HG02970 (cell line): Measurements from ENCODE around the gene CD6.

Experiments
- ATAC-seq: cut with Tn5 transposase; IDR thresholded peaks from one replicate; pipeline ENCODE4 v1.9.1; 2021; ENCODE audit warnings: mild to moderate bottlenecking, moderate library complexity, moderate number of reproducible peaks; ENCODE audit not compliant: unreplicated experiment, low FRiP score

Gene CD6

DNA sequence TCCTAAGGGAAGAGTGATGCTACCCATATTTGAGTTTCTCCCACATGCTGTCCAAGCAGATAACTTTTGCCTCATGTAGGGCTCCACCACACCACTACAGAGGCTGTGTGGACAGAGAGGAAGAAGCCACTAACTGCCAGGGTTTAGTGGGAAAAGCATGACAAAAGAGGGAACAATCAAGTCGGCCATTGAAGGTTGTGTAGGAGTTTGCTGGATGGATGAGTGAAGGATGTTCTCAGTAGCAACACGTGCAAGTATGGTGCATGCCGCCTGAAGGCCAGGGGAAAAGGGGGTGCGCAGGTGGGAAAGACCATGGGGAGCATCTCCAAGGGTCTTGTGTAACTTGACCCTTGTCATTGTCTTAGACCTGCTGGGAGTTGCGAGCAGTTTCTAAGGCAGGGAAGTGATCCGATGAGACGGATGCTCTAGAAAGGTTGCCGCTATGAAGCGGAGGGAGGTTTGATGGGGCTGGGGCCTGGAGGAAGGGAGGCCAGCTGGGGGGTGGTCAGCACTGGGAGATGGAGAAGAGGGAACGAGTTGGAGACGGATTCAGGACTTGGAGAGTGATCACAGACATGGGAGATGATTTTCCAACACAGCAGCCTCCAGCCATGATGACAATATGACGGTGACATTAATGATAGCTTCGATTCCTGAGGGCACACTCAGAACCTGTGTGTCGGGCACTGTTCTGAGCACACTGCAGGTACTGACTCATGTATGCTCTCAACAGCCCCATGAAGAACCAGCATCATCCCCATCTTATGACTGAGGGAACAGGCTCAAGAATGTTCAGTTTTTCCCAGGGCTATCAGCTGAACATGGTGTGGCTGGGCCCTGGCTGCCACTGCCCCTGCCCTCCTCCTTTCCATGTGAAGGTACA lies 53.7 kb downstream of the CD6 start:
- no peak for ATAC-seq

DNA sequence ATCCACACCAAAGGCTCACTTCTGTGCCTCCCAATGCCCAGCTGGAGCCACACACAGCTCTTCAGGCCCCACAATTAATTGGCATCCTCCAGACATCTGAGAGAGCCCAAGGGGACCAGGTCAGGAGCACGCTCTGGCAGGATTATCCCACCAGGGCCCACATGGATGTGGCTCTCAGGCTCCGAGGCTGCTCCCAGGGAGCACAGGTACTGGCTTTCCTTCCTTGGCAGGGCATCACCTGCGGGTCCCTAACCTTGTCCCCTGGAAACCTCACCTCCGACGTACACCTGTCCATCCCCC lies 54.3 kb downstream of the CD6 start:
- no peak for ATAC-seq

DNA sequence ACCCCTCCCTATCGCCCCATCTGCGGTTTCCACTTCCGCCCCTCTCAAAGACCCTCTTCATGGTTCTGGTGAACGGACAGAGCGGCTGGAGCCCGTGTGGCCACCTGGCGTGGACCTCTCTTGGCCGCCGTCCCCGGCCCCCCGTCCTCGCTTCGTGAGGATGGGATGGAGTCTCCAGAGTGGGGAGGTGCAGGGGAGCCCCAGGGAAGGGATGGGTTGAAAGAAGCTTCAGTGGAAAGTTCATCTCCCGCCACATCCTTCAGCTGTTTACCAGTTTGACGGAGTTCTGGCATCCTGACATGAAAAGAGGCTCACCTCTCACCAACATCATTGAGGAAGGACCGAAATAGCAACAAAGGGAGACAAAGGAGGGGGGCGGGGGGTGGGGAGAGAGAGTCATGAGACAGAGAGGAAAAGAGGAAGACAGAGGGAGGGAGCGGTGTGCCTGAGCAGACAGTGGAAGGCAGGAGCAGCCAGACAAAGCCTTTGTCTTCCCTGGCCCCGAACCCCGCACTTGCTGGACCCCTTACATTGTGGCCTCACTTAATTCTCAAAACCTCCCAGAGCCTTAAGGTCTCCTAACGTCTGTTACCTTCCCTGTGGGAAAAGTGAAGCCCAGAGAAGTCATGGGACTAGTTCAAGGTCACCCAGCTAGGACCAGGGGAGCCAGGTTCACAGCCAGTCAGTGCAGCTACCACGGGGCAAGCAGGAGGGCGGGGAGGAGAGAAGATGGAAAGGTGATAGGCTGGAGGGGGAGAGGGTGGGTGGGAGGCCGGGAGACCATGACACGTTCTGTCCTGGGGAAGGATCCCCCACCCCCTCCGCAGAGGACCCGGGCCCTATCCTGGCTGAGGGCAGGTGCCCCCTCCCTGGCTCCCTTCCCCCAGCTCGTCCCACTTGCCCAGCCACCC lies 54.9 kb downstream of the CD6 start:
- ATAC-seq: no peak

DNA sequence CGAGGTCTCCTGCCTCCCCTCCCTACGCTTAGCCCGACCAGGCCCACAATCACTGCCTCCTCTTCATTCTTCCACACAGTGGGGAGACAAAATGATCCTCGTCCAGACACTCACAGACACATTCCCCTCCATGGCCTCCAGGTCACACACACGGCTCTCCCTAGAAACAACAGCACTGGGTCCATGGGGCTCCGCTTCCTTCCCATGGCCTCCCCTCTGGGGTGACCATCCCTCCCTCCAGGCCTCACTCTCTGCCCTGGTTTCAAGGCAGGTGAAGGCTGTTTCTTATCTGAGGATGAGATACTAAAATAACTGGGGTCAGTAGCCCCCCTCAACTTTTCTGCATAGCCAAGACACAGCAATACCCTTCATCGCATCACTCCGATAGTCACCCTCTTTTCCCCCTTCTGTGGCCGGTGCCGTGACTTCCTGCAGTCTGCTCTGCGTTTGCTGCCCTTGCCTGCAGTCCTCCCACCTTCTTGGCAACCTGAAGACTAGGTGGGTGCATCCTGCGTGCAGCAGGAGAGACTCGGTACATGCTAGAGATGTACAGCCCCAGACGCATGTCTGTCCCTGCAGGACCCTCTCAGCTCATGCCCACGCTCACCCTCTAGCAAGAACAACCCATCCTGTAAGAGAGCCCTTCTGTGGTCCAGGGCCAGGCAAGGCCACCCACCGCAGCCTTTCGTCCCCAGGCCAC lies 55.8 kb downstream of the CD6 start:
- ATAC-seq: no peak

DNA sequence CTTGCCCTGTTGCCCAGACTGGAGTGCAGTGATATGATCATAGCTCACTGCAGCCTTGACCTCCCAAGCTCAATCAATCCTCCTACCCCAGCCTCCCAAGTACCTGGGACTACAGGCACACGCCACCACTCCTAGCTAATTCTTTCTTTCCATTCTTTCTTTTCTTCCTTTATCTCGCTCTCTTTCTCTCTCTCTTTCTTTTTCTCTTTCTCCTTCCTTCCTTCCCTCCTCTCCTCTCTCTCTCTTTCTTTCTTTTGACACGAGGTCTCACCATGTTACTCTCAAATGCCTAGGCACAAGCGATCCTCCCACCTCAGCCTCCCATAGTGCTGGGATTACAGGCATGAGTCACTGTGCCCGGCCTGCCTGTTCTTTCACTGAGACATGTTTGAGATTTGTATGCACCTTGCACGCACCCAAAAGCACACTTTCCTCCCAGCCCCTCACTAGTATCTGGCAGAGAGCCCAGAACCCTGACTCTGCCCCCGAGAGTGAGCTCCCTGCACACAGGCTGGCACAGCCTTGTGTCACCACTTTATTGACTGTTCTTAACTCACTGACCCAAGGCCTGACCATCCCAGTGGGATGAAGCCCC lies 56.8 kb downstream of the CD6 start:
- ATAC-seq: no peak

DNA sequence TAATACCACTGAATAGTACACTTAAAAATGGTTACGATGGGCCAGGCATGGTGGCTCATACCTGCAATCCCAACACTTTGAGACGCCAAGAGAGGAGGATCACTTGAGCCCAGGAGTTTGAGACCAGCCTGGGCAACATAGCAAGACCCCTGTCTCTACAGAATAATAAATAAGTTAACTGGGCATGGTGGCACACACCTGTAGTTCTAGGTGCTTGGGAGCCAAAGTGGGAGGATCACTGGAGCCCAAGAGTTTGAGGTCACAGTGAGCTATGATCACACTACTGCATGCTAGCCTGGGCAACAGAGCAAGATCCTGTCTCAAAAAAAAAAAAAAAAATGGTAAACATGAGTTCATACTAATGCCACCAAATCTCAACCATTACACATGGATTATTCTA lies 61.3 kb downstream of the CD6 start:
- no peak for ATAC-seq

DNA sequence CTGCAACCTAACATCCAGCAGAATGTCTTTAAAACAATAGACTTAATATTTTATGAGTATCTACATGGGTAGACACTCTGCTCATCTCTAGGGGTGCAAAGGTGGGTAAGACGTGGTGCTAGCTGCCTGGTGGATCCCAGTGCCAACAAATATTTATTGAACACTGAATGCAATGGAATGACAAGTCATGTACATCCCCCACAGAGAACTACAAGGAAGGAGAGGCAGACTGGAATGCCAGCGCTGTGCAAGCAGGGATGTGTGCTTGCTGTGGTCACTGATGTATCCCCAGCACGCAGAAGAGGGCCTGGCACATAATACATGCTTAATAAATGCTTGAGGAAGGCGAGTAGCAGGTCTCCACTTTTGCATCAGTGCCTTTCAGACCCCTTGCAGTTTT lies 61.9 kb downstream of the CD6 start:
- no peak for ATAC-seq

DNA sequence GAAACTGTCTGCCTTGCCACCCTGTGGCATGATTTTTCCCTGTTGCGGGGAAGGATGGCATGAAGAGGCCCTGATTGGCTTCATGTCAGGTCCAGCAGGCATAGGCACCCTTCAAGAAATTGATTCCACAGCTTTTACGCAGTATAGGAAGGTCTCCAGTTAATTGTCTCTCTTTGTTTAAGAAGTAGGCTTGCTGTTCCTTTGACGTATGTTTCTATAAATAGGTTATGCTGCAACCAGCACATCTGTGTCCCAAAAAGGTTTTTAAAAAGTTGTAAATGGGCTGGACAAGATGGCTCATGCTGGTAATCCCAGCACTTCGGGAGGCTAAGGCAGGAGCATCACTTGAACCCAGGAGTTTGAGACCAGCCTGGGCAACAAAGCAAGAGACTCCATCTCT lies 62.6 kb downstream of the CD6 start:
- no peak for ATAC-seq

DNA sequence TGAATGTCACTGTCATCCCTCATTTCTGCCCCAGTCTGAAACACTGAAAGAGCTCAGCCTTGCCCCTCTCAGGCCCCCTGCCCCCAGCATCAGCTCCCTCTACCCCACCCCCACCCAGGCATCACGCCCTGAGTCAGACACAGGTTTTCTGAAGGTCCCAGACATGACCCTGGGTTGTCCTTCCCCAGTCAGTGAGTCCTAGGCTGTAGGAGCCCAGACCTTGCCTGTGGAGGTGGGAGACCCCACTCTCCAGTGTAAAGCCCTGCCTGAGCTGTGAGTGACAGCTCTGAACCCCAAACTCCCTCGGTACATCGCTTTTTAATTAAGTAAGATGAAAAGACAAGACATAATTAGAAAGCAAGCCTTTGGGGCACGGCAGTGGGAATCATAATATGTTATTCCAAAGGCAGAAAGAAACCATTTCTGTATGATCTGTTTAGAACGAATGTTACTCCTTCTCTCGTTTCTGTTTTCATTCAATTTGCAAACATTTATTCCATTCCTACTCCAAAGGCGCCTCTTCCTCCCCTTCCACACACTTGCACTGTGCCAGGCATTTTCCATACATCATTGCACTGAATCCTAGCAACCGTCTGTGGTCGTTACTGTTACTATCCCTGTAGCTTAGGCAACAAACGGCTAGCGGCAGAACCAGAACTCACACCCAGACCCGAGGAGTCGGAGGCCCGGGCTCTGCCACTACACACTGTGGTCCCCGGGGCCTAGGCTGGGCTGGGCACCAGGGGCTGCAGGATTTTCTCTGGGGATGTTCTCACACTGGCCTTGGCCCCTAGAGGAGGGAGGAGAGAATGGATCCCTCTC lies 63.4 kb downstream of the CD6 start:
- no peak for ATAC-seq

DNA sequence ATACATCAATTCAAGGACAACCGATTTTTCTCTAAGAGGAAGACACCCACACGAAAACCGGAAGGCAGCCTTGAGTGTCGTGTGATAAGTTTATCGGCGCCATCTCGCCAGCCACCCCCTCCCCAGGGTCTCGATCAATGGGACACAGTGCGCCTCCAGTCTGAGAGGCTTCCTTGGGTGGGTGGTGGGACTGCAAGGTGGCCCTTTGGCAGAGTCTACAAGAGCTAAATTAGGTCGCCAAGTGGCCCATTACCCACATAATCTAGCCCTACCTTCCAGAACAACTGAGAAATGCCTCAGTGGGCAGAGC lies 64.0 kb downstream of the CD6 start:
- no peak for ATAC-seq

DNA sequence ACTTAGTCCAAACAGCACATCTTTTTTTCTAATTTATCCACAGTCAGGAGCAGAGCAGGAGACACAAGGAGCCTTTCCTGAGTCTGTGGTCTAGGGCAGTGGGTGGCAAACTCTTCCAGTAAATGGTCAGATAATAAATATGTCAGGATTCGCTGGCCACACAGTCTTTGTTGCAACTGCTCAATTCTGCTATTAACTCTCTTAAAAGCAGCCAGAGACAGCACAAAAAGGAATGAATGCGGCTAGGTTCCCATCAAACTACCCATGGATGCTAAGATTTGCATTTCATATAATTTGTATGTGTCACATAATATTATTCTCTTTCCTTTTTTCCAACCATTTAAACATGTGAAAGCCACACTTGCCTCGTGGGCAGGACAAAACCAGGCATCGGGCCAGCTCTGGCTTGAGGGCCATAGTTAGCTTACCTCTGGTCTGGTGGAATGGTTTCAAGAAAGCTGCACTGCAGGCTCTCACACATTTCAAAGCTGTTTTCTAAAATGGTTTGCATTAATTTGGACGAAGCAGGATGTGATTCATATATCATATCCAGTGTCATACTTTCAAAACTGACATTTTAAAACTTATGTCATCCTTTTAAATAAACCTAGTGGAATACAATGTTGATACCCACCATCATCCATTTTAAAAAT lies 66.1 kb downstream of the CD6 start:
- no peak for ATAC-seq

DNA sequence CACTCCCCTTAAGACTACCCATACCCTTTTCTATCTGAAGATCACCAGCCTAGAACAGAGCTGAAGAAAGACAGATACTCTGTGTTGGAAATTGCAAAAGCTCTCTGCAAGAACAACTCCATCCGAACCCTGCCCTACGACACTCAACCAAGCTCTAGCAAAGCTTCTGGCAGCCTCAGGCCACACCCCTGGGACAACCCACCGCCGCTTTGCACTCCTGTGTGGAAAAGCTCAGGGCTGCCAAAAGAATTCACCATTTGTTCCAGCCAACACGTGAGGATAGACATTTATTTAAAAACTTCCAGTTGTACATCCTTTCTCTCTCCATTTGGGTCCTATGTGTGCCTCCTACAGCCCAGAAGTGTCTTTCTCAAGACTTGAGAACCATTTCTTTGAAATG lies 68.4 kb downstream of the CD6 start:
- no peak for ATAC-seq

DNA sequence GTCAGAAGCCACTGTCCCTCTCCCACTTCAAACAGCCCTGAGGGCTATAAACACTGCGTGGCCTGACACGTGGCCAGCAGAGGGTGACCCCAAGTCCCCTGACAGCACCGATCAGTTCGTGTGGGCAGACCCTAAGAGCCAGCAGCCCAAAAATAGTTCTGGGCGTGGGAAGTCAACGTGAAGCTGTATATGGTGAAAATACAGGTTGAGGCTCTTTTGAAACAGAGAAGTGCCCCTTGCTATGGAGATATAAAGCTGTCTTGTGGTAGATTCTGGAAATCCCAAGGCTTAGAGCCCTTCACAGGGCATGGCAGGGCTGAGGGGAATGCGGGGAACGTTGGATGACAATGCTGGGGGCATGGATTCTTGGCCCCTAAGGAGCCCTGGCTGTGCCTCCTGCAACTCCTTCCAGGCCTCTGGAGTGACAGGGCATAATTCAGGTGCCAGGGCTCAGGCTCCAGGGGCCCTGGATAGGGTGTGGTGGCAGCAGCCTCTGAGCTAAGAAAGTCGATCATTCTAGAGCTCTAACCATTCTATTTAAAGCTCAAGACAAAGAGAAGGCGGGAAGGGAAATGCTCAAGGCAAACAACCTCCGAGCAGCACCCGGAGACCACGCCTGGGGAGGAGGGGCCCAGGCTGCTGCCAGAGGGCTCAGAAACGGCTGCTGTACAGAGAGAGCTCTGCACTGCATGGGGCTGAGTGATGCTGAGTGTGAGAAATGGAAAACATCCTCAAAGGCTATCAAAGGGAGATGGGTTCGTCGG lies 70.5 kb downstream of the CD6 start:
- no peak for ATAC-seq

DNA sequence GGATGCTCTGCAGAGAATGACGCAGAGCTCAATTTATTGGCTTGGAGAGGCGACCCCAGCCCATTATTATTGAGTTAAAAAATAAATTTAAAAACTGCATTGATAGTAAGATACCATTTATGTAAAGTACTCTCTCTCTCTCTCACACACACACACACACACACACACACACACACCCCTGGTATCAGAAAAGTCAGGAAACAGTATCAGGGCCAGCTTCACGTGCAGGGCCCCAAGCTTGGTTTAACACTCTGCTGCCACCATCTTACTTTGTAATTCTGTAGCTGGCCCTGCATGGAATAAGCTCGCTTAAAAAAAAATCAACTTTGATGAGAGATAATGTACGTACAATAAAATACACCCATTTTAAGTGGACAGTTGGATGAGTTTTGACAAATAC lies 71.1 kb downstream of the CD6 start:
- no peak for ATAC-seq

DNA sequence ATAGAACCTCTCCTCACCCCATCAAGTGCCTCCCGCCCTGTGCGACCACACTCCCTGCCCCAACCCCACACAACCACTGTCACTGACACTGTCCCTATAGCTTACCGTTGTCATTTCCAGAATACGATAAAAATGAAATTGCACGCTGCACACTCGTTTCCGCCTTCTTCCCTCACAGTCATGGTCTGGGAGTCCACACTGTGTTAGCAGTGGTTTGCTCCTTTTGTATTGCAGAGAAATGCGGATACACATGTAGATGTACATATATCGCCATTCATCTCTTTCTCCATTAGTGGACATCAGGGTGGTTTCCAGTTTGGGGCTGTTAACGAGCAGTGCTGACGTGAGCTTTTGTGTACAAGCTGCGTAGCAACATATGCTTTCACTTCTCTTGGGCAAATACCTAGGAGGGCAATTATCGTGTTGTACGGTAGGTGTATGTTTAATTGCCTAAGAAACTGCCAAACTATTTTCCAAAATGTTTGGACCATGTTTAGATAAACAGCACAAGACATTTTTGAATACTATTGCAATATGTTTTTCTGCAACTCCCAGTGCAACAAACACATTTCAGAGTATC lies 71.6 kb downstream of the CD6 start:
- ATAC-seq: no peak

DNA sequence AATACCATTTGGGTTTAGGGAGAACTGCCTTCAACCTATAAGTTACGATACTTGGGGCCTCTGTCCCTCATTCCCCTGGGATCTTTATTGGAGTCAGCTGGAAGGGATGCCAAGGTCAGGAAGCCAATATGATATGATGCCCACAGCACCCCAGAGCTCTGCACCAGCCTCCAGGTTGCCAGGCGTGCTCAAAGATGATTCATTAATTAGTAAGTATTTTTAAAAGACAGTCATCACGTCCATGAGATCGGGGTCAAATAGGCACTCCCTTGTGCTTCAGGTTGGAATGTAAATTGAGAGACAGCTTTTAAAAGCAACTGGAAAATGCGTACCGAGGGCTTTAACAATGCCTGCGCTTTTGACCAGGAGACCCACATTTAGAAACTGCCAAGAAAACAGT lies 73.8 kb downstream of the CD6 start:
- ATAC-seq: no peak

DNA sequence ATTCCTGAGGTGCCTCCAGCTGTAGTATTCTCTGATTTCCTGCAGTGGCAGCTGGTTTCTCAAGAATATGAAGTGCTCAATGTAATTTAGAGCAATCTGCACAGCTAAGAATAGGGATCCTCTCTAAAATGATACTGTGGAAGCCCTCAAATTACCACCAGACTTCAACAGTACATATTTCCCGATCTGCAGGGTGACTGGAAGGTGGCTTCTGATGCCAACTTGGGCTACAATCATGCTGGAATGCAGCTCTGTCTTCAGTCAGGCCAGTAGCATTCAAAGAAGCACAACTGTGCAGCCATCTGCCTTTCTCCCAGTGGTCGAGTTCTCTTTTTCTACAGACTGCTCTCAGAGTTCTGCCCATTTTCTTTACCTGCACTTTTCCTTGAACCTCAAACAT lies 75.4 kb downstream of the CD6 start:
- ATAC-seq: no peak

DNA sequence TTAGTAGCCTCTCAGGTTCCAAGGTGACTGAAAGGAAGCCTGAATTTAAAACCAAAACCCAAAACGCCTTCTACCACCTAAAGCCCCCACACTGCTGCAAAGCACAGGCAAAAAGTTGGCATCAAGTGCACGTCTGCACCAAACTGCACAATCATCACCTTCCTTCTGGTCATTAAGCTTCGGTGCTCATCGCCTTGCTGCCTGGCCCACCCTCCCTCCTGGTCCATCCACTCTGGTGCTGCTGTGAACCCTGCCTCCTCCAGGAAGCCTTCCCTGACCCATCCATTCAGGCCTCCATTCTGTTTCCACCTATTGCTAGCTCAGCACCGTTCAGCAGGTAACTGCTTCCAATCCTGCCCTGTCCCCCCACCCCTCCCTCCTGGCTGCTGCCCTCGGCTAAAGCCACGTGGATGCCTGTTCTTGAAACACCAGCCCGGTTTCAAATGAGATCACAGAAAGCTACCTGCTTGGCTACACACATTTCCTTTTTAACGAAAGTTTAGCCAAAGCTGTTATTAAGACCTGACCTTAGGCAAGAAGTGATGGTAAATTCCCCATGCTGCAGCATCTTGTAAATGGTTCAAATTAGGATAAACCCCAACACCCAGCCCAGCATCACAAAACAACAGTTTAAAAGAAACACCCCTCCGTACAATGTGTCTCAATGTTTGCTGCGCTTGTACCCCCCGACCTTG lies 77.0 kb downstream of the CD6 start:
- no peak for ATAC-seq
